NCI-H2227 (cell line): Measurements from ENCODE around the gene TAPBP.
"Not testable (repeated sequence)": the region's sequence is repeated elsewhere in the genome, so short reads cannot be mapped to it uniquely, and the experiment has no call there.

ENCODE experiments used
- DNase-seq: peaks from one replicate; lab custom pipeline; 2025; ENCODE audit not compliant: unreplicated experiment; lab: John Stamatoyannopoulos, UW

Gene TAPBP

GRCh38 chr6:33277663-33278391 is 36.1 kb downstream of the TAPBP start:
- no peak for DNase-seq

DNA sequence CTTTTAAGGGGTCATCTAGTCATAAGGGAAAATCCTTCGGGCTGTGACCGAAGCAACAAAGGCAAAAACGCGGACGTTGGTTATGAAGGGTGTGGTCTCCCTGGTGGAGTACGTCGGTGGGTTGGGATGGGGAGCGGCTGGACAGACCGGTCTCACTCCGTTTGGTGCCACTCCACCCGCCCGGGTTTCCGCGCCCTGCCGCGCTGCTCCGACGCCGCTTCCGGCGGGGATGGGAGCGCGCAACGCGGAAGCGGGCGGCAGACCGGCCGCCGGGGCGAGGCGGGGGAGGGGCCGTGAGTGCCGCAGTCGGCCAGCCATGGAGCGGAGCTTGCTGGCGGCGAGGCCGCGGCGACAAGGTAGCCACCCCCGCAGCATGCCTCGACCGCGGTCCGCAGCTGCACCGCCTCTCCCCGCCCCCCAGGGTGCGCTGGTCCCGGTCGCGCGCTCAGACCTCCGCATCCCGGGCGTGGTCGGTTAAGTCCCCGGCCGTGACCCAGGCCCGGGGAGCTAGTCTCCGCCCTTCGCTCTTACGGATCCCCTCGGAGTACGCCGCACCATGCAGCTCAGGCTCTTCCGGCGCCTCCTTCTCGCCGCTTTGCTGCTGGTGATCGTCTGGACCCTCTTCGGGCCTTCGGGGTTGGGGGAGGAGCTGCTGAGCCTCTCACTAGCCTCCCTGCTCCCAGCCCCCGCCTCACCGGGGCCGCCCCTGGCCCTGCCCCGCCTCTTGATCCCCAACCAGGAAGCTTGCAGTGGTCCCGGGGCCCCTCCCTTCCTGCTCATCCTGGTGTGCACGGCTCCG is 36.8 kb downstream of the TAPBP start, which contains the start of gene B3GALT4:
B3GALT4 (plus strand) TSS at position 260 of the 799 bp plus-strand sequence; CDS start at position 557, 297 bp downstream.
- DNase-seq, result peak; percentile 94

DNA sequence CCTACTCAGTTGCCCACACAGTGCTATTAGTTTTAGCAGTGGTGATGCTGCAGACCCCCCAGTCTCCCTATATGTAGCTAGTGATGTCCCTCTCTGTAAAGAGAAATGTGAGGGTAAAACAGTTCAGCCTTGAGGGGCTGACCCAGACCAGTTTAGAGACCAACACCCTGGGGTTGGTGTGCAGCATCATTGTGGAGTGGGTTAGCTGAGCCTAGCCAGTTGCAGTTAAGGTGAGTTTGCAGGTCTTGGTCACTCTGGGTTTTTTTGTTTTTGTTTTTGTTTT is 37.4 kb downstream of the TAPBP start:
- no peak for DNase-seq

DNA sequence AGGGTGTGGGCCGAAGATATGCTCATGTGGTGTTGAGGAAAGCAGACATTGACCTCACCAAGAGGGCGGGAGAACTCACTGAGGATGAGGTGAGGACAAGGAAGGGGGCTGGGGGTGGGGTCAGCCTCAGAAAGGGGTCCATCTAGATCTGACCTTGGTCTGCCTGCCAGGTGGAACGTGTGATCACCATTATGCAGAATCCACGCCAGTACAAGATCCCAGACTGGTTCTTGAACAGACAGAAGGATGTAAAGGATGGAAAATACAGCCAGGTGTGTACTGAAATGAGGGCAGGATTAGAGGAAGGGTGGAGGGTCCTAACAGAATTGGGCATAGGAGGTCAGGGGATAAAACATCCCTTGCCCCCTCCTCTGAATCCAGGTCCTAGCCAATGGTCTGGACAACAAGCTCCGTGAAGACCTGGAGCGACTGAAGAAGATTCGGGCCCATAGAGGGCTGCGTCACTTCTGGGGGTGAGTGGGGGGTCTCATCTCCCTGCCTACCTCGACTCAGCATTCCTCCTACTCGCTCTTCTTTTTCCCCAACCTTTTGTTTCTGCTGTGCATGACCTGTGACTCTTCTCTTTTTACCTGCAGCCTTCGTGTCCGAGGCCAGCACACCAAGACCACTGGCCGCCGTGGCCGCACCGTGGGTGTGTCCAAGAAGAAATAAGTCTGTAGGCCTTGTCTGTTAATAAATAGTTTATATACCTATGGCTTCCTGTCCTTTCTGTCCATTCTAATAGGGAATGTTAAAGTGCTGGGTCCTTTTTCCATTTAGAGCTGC is 37.9 kb downstream of the TAPBP start:
- DNase-seq, result not testable (repeated sequence)

GRCh38 chr6:33273924-33274902 is 39.7 kb downstream of the TAPBP start:
- no peak for DNase-seq

- DNase-seq, result no peak
These were observed 40.6 kb downstream of the TAPBP start for GRCh38 chr6:33273129-33273923.

DNA sequence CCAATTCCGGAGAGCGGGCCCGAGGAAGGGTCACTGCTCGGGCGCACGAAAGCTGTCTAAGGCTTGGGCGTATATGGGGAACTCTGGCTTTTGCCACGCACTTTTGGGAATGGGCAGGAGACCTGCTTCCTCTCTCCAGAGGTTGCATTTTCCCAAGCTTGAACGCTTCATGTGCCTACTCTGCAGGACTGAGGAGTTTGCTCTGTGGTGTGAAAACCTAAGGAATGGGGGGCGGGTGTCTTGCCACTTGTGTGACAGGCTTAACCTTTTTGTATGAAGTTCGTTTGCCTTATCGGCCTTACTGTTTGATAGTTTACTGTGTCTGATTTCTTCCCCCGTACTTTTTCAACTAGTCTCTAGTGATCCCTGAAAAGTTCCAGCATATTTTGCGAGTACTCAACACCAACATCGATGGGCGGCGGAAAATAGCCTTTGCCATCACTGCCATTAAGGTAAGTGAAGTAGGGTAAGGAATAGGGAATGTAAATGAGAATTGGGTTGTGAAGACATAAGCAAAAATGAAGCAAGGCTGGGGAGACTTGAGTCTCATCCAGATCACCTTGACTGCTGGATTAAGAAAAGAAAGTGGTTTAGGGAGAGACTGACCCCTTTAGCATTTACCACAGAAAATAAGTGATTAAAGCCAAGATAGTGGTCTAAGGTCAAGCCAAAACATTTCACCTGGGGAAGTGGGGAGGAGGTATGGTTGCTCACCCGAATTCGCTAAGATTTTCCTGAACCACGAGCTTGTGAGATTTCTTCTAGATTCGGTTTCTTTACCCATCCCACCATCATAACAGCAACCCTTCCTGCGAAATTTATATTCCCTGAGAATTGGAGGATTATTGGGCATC is 41.4 kb downstream of the TAPBP start:
- no peak for DNase-seq

DNA sequence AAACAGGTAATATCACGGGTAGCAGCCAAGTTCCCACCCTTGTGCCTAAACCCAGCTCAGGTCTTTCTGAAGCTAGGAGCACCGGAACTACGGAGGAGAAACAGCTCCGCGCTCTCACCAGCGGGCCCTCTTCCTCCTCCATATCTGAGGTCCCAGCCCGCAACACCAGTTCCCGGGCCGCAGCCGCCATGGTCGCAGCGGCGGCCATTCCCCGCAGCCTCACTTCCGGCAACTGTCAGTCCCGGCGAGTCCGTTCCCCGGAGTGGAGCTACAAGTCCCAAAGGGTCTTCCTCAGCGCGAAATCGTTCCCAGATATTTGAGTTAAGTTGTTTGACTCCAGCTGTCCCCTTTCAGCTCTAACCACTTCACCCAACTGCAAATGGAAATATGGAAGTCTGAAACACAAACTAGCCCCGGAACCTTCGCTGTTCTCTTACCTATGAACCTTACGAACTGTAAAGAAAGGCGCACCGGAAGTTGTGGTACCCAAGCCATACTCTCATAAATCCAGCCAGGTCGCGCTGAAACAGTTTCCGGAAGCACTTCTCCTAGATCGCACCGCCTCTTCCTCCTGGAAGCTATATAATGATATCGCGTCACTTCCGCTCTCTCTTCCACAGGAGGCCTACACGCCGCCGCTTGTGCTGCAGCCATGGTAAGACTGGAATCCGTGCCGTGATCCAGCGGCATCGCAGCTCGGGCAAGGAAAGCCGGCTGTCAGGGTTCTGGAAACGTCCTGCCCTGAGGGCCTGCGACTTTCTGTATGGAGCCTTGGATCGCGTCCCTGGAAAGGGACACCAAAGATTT is 42.2 kb downstream of the TAPBP start, which contains the start of the genes RPS18 and VPS52:
RPS18 (plus strand) TSS at position 608 of the 807 bp plus-strand sequence; CDS start at position 653, 45 bp downstream.
VPS52 (minus strand) TSS at position 409 of the 807 bp plus-strand sequence; CDS start at position 208, 201 bp downstream.
- peak; percentile 98 for DNase-seq

- no peak for DNase-seq
These were observed 42.8 kb downstream of the TAPBP start for GRCh38 chr6:33271117-33271467.

GRCh38 chr6:33264015-33264414 is 49.9 kb downstream of the TAPBP start:
- no peak for DNase-seq

GRCh38 chr6:33262490-33262889 is 51.4 kb downstream of the TAPBP start:
- not testable (repeated sequence) for DNase-seq

- DNase-seq, result no peak
These were observed 54.8 kb downstream of the TAPBP start for GRCh38 chr6:33259032-33259431.

DNA sequence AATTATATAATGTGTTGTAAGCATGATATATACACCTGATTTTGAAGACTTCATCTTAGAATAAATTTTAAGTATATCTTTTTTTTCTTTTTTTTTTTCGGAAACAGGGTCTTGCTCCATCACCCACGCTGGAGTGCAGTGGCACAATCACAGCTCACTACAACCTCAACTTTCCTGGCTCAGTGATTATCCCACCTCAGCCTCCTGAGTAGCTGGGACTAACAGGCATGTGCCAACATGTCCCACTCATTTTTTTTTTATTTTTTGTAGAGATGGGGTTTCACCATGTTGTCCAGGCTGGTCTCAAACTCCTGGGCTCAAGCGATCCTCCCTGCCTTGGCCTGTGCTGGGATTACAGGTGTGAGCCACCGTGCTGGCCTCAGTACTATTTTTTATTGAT is 59.3 kb downstream of the TAPBP start:
- no peak for DNase-seq

DNA sequence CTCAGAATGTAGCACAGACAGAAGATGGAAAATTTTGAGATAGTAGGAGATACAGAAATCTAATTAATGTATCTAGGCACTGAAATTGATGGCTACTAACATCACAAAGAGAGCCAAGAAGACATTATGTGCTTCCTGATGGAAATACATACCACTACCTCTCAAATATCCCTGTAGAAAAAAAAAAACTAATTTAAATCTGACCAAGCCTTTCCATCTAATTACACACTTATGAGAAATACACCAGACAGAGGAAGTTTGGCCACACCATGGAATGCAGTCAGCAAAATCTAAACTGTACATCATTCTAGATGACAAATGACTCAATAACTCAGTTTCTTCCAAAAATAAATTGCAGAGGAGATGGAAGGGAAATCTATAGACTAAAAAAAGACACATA is 61.1 kb downstream of the TAPBP start:
- no peak for DNase-seq

GRCh38 chr6:33251395-33252012 is 62.4 kb downstream of the TAPBP start:
- no peak for DNase-seq

GRCh38 chr6:33250731-33251130 is 63.1 kb downstream of the TAPBP start:
- DNase-seq, result no peak
